ENCODE results near the gene TEX26.

DNA sequence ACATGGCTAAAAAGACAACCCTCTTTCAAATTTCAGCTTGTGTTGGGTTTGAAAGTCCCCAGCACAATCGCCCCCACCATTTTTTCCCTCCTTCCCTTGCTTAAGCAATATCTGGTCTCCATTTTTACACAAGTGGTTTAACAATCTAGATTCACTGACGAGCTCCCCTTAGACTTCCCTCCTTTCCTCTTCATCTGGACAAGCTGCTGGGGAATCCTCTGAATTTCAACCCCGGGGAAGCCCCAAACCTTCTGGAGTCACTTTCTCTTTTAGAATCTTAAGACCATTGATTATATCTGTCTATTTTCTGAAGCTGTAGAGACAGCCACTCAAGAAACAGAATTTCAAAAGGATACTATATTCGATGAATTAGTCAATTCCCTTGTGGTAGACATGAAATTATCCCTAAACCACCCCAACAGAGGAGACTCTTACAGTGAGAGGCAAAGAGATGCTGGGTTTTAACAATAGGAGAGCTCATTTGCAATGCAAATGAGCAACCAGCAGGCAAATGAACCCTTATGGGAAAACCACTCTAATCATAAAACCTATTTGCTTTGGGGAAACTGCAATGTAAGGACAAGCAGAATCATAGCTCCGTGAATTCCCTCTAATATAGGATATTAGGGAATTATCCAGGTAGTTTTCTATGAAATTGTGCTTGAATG lies 78.9 kb downstream of the TEX26 start:
- TF ChIP-seq, protein P1, sequence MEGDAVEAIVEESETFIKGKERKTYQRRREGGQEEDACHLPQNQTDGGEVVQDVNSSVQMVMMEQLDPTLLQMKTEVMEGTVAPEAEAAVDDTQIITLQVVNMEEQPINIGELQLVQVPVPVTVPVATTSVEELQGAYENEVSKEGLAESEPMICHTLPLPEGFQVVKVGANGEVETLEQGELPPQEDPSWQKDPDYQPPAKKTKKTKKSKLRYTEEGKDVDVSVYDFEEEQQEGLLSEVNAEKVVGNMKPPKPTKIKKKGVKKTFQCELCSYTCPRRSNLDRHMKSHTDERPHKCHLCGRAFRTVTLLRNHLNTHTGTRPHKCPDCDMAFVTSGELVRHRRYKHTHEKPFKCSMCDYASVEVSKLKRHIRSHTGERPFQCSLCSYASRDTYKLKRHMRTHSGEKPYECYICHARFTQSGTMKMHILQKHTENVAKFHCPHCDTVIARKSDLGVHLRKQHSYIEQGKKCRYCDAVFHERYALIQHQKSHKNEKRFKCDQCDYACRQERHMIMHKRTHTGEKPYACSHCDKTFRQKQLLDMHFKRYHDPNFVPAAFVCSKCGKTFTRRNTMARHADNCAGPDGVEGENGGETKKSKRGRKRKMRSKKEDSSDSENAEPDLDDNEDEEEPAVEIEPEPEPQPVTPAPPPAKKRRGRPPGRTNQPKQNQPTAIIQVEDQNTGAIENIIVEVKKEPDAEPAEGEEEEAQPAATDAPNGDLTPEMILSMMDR (conservative IDR thresholded peaks at IDR 0.05 in 1 of 2, IDR thresholded peaks at IDR 0.05 in 1 of 2; ENCODE audit: low read depth in 1 of 2, low read length in 2 of 2), result no peak
- no peak for TF ChIP-seq EZH2 (IDR thresholded peaks at IDR 0.05; ENCODE audit: low read length, missing control alignments)

Measured in fibroblast of lung (primary cell).